HG03060 (cell line): ENCODE data around the gene SLC34A1.
A peak's percentile ranks its signal among the peaks of the same experiment; 100 is the strongest.
"Not testable (repeated sequence)": the region's sequence is repeated elsewhere in the genome, so short reads cannot be mapped to it uniquely, and the experiment has no call there.

ENCODE experiments used
- ATAC-seq: cut with Tn5 transposase; IDR thresholded peaks from one replicate; pipeline ENCODE4 v1.9.1; 2021; ENCODE audit warnings: low read depth, moderate number of reproducible peaks; ENCODE audit not compliant: unreplicated experiment

The SLC34A1 gene

GRCh38 chr5:177367981-177368868 is 16.0 kb upstream of the SLC34A1 start:
- no peak for ATAC-seq

DNA sequence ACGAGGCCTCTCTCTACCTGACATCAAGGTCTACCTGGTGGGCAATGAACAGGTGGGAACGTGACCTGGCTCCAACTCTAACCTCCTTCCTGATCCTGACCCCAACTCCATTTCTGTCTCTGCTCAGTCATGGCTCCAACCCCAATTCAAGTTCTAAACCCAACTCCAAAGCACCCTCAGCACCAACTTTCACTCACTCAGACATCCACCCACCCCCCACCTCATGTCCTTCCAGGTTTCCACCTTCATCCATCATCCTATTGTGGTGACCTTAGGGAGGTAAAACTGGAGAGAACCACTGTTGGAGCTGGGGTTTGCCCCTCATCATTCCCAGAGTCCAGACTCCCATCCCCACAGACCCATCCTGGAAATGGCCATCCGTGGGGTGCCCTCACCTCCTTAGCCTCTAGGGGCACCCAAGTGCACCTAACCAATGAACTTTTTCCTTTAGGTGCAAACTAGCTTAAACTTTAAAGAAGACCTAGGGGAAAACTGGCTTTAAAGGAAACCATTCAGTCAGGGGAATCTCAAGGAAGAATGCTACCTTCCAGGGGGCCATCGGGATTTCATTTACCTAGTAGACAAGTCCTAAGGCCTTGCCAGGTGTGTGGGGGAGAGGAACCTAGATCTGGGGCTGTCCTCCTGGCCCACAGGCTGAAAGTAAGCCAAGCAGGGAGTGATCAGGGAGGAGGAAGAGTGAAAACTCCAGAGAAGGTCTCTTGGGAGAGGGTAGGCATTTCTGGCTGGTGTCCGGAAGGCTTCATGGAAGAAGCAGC is 15.2 kb upstream of the SLC34A1 start:
- no peak for ATAC-seq

DNA sequence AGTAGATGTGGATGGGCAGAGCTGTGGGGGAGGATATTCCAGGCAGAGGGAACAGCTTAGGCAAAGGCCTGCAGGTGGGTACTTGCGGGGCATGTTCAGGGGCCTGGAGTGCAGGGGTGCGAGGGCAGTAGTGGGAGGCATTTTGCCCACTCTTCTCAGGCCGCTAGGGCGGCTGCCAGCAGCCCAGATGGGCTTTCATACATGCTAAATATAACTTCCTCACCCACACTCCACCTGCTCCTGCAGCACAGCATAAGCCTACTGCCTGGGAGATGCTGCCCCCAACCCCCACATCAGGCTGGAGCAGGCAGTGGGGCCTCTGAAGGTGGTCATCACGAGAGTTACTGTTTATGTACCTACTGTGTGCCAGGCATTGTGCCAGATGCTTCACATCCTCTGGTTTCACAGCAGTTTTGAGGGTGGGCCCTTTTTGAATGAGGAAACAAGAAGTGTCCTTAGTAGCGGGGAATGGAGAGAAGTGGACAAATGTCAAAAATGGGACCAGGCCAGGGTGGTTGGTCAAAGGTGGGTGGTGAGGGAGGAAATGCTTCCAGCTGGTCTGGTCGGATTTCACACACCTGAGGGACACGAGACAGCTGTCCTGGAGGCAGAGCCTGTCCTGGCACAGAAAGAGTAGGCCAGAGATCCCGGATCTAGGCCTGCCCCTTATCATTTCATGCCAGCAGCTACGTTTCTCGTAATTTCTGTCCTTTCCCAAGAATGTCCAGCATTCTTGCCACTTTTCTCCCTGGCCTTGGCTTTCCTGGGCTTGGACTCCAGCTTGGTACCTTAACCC is 14.4 kb upstream of the SLC34A1 start:
- no peak for ATAC-seq

- peak; percentile 51 for ATAC-seq
Measured at GRCh38 chr5:177370488-177371119, 13.6 kb upstream of the SLC34A1 start.

DNA sequence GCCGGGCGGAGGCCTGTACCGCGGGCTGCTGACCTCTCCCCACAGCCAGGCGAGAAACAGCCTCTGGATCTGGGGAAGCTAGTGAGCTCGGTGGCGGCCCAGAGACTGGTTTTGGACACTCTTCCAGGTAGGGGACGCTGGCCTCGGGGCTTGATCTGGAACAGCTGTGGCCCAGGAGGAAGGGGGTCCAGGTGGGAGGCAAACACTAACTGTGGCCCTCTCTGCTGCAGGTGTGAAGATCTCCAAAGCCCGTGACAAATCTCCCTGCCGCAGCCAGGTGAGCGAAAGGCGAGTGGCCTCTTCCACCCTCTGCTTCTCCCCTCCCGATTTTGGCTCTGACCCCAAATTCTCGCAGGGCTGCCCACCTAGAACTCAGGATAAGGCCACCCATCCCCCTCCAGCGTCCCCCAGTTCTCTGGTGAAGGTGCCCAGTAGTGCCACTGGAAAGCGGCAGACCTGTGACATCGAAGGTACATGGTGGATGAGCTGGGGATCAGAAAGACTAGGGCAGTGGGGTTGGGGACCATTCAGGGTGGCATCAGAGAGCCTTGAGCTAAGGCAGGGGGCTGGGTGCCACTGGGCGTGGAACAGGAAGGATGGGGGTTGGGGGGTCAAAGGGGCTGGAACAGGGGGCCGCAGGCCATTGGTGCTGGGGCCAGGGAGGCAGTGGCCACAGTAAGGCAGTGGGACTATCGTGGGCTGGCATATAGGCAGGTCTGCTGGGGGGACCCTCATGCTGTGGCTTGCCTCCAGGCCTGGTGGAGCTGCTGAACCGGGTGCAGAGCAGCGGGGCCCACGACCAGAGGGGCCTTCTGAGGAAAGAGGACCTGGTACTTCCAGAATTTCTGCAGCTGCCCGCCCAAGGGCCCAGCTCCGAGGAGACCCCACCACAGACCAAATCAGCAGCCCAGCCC is 12.9 kb upstream of the SLC34A1 start:
- ATAC-seq: no peak

DNA sequence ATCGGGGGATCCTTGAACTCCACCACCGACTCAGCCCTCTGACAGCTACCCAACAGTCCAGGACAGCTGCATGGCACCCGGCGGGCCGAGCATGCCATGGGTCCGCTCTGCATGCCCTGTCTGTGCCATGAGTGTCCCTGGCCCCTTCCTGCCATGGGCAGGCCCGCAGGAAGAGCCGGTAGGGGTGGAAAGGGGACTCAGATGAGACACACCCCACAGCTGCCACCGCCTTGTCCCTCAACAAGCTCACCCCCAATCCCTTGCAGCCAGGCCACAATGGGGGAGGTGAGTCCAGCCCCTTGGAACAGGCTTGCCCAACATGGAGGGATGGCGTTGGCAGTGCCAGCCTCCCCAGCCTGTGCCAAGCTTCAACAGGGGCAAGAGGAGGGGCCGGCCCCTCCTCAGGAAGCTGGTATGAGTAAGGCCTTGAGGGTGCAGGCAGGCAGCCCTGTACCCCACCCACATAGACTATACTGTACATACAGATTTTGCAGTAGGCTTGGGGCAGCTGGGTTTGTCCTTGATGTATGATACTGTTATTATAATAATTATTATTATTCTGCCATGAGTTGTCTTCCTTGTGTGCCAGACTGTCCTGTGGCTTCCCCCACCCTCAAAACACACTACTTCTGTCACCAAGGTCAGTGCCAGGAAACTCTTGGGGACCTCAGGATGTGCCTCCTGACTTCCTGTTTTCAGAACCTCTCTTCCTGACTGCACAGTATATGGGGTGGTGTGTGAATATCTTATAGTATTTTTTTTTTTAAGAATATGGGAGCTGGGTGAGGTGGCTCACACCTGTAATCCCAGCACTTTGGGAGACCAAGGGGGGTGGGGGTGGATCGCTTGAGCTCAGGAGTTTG is 12.0 kb upstream of the SLC34A1 start:
- ATAC-seq: no peak

DNA sequence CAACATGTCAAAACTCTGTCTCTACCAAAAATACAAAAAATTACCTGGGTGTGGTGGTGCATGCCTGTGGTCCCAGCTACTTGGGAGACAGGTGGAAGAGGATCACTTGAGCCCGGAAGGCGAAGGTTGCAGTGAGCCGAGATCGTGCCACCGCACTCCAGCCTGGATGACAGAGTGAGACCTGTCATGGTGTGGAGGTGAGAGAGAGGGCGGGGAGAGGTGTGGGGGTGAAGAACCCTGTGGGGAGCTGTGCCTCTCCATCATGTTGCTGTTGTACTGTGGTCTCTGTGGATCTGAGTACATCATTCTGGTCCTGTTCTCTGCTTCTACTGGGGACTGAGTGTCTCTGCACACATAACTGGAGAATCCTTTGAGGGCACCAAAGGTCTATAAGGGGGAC is 11.3 kb upstream of the SLC34A1 start:
- no peak for ATAC-seq

DNA sequence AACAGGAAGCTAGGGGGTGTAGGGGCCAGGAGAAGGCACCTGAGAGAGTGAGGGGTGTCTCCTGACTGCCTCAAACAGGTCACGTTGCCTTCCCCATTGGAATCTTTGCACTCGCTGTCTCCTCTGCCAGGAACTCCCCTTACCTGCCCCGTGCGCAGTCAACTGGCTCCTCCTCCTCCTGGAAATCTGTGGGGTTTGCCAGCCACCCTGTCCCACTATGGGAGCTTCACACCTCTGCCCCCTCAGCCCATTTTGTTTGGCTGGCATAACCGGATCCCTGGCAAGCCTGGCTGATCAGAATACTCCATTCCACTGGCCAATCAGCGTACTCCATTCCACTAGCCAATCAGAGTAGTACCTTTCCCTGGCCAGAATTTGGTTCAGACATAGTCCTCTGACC is 10.4 kb upstream of the SLC34A1 start:
- no peak for ATAC-seq

GRCh38 chr5:177374211-177374610 is 10.0 kb upstream of the SLC34A1 start:
- no peak for ATAC-seq

DNA sequence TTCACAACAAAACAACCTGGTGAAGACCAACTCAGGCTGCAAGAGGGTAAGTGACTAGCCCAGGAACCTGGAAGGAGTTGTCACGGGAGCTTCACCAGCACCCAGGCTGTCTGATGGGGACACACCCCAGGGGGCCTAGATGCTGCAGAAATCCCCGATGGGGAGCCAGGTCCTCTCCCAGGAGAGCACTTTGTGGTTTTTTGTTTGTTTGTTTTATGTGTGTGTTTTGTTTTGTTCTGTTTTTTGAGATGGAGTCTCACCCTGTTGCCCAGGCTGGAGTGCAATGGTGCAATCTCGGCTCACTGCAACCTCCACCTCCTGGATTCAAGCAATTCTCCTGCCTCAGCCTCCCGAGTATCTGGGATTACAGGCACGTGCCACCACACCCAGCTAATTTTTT is 8.7 kb upstream of the SLC34A1 start:
- ATAC-seq: not testable (repeated sequence)

- ATAC-seq: no peak
Measured at GRCh38 chr5:177376107-177376506, 8.1 kb upstream of the SLC34A1 start.

DNA sequence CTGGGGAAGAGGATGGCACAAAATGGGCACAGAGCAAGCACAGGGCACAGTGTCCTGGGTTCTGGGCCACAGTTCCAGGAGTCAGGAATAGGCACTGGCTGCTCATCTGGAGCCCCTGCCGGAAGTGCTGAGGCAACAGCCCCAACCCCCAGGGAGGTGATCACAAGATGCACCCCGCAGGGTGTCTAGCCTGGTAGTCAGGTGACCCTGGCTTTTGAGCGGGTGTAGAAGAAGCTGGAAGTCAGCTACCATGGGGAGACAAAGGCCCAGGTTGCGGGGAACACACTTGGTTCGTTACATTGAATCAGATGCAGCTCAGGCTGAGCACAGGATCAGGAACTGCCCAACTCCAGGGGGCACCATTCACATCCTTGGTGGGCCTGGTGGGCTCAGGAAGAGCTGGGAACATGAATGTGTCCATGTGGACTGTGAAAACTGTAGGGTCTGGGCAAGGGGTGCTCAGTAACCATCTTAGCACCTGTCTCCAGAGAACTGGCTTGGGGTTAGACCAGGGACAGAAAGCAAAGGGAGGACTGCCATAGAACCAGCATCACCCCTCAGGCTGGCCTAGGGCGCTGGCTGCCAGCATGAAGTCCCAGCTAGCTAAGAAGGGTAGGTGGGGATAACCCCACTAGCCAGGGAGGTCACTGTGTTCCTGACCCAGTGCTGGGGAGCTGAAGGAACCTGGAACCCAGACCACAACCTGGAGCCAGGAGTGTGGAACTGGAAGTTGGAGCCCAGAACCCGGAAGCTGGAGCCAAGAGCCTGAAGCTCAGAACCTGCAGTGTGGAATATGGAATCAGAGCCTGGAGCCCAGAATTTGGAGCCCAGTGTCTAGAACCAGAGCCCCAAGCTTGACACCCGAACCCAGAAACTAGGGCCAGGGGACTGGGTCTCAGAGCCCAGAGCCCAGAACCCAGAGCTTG is 6.1 kb upstream of the SLC34A1 start:
- no peak for ATAC-seq

DNA sequence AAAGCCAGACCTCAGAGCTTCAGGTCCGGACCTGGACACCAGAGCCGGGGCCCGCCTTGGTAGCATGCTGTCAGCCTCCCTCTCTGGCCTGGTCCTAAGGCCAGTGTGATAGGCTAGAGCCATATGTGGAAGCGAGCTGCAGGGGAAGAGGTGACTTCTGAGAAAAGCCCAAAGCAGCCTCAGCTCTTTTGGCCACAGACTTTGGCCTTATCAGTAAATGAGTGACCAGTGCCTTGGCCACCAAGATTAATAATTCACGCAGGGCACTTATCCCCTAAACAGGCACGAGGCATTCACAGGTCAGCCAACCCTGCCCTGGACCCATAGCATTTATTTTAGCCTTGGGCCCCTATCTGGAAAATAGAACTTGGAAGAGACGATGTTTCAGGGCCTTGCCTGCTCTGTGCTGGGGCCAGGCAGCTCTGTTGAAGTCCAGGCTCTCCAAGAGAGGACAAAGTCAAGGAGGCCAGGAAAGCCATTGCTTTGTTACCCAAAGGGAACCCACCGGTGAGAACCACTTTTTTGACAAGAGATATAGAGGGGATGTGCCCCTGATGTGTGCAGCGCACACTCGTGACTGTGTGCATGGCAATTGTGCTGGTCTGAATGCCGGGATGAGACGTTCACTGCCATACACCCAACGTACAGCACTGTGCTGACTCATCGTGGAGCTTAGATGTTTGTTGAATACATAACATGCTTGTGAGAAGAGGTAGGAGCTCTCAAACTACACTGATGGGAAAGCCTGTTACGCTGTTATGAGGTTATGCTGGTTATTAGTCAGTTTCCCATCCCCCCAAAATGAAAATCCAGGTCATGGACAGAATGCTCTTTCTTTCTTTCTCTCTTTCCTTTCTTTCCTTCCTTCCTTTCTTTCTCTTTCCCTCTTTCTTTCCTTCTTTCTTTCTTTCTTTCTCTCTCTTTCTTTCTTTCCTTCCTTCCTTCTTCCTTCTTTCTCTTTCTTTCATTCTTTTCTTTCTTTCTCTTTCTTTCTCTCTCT is 5.0 kb upstream of the SLC34A1 start:
- ATAC-seq: peak; percentile 57

DNA sequence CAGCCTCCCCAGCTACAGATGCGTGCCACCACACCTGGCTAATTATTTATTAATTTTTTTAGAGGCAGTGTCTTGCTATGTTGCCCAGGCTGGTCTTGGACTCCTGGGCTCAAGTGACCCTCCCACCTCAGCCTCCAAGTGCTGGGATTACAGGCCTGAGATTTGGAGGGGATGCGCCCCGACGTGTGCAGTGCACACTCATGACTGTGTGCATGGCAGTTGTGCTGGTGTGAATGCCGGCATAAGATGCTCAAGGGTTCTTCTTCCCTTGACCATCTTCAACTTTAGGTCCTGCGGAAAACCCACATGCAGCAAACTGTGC is 3.5 kb upstream of the SLC34A1 start:
- ATAC-seq: no peak

GRCh38 chr5:177382423-177383029 is 1.7 kb upstream of the SLC34A1 start:
- no peak for ATAC-seq

GRCh38 chr5:177383181-177383580 is 1.1 kb upstream of the SLC34A1 start:
- no peak for ATAC-seq
